NCI-H187 (cell line): Measurements from ENCODE around the gene HCAR2.
"Not testable (repeated sequence)": the region's sequence is repeated elsewhere in the genome, so short reads cannot be mapped to it uniquely, and the experiment has no call there.

Source experiments
- DNase-seq, 2 experiments: peaks; one replicate each; lab custom pipeline; 2025; lab: John Stamatoyannopoulos, UW

HCAR2 gene

GRCh38 chr12:122665759-122666158, 37.4 kb downstream of the HCAR2 start:
- no peak for DNase-seq

GRCh38 chr12:122665349-122665748, 37.8 kb downstream of the HCAR2 start:
- no peak for DNase-seq

GRCh38 chr12:122661938-122662337, 41.2 kb downstream of the HCAR2 start:
- no peak for DNase-seq

GRCh38 chr12:122661246-122661645, 41.9 kb downstream of the HCAR2 start:
- DNase-seq: no peak

- DNase-seq: no peak
Measured at GRCh38 chr12:122659579-122659978, 43.6 kb downstream of the HCAR2 start.

GRCh38 chr12:122656298-122656697, 46.9 kb downstream of the HCAR2 start:
- DNase-seq: no peak

GRCh38 chr12:122653291-122653690, 49.9 kb downstream of the HCAR2 start:
- DNase-seq: not testable (repeated sequence)

- DNase-seq: no peak
Measured at GRCh38 chr12:122651520-122652224, 51.5 kb downstream of the HCAR2 start.
